GM21381 (cell line): Measurements from ENCODE around the gene FPGS.
"Not testable (repeated sequence)": the region's sequence is repeated elsewhere in the genome, so short reads cannot be mapped to it uniquely, and the experiment has no call there.

Experiments
- ATAC-seq: cut with Tn5 transposase; IDR thresholded peaks from one replicate; pipeline ENCODE4 v1.9.1; 2021; ENCODE audit warnings: mild to moderate bottlenecking, moderate library complexity; ENCODE audit not compliant: unreplicated experiment

FPGS gene

GRCh38 chr9:127770905-127771569 lies 31.6 kb upstream of the FPGS start:
- peak; percentile 86 for ATAC-seq

- no peak for ATAC-seq
Observed at GRCh38 chr9:127771570-127772189, 31.0 kb upstream of the FPGS start.

- ATAC-seq, result no peak
Observed at GRCh38 chr9:127772603-127773002, 30.1 kb upstream of the FPGS start.

- ATAC-seq, result no peak
Observed at GRCh38 chr9:127773272-127773671, 29.4 kb upstream of the FPGS start.

GRCh38 chr9:127773981-127774380 lies 28.7 kb upstream of the FPGS start:
- ATAC-seq, result no peak

GRCh38 chr9:127776195-127776923 lies 26.3 kb upstream of the FPGS start:
- no peak for ATAC-seq

GRCh38 chr9:127776924-127777289 lies 25.8 kb upstream of the FPGS start:
- no peak for ATAC-seq

GRCh38 chr9:127777368-127777980 lies 25.2 kb upstream of the FPGS start:
- ATAC-seq, result no peak

GRCh38 chr9:127778280-127779135 lies 24.2 kb upstream of the FPGS start, which contains the start of gene SH2D3C:
Gene SH2D3C (minus strand): TSS chr9:127778666. CDS start chr9:127778627, 39 bp downstream.
- peak; percentile 34 for ATAC-seq

- peak; percentile 42 for ATAC-seq
Observed at GRCh38 chr9:127779136-127779981, 23.3 kb upstream of the FPGS start.

GRCh38 chr9:127780126-127780885 lies 22.4 kb upstream of the FPGS start:
- no peak for ATAC-seq

- ATAC-seq, result not testable (repeated sequence)
Observed at GRCh38 chr9:127780909-127781308, 21.8 kb upstream of the FPGS start.

- ATAC-seq, result no peak
Observed at GRCh38 chr9:127781806-127782205, 20.9 kb upstream of the FPGS start.

- no peak for ATAC-seq
Observed at GRCh38 chr9:127783111-127784008, 19.3 kb upstream of the FPGS start.

- peak; percentile 48 for ATAC-seq
Observed at GRCh38 chr9:127785023-127785932, 17.4 kb upstream of the FPGS start.

- peak; percentile 49 for ATAC-seq
Observed at GRCh38 chr9:127785933-127786772, 16.5 kb upstream of the FPGS start, which contains the start of gene CDK9. Gene CDK9 (plus strand): TSS chr9:127786034. CDS start chr9:127786149, 115 bp downstream.
